ENCODE measurements around the gene EBF4. TPM values are rescaled to one million over a fixed set of nuclear protein-coding genes. Genes with fewer than 3 reads are reported as not detected.

Gene EBF4
- total RNA-seq, 1 experiment from 2014 or later = 11.4 TPM

DNA sequence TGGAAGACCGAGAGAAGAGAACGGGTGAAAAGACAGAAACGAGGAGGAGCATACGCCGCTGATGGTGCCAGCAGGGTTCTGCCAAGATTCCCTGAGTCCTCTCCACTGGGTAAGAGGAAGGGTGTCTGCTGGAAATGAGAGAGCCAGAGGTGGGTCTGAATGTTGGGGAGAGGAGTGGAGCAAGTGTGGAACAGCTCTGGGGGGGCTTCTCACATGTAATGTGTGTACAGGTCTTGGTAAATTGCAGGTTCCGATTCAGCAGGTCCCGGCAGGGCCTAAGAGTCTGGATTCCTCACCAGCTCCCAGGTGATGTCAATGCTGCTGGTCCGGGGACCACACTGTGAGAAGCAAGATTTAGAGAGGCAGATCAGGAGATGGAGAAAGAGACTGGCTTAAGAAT, 1.5 kb upstream of the EBF4 start:
- no peaks in the 10 kb centered on the region for H4K20me1 ChIP-seq (ENCODE audit: insufficient read depth)
- H3K9me2 ChIP-seq (ENCODE audit: insufficient read depth) = no peaks in the 10 kb centered on the region
- ChIA-PET RAD21 (ENCODE audit: low non-redundant PET in 1 of 2, low total read pairs in 2 of 2, uncharacterized antibody in 2 of 2, unreplicated experiment in 2 of 2) (no interaction called here), CTCF (no interaction called here), POLR2A (no interaction called here)
- TF ChIP-seq POLR2A (IDR thresholded peaks at IDR 0.05; ENCODE audit: borderline replicate concordance, extremely low read depth, insufficient read depth, insufficient read length) (no peak), EZH2phosphoT487 (IDR thresholded peaks at IDR 0.05; ENCODE audit: borderline replicate concordance) (no peak), REST (IDR thresholded peaks at IDR 0.05; ENCODE audit: low read depth) (no peak), SP1 (IDR thresholded peaks at IDR 0.05; ENCODE audit: low read depth) (no peak), FOSL1 (IDR thresholded peaks at IDR 0.05; ENCODE audit: low read depth) (no peak), ZFX (IDR thresholded peaks at IDR 0.05) (no peak), CTCF (IDR thresholded peaks at IDR 0.05 in 2 of 3, conservative IDR thresholded peaks at IDR 0.05 in 1 of 3; ENCODE audit: borderline replicate concordance in 1 of 3, insufficient read depth in 1 of 3, low read depth in 2 of 3, low read length in 2 of 3) (no peak)
- H3K9ac ChIP-seq (ENCODE audit: low read length) = no peak overlapping the region
- BruUV-seq (replicated peaks) = no TSS peak
- no peak overlapping the region for H3K27ac ChIP-seq (ENCODE audit: low read depth, low read length)
- H3K9me3 ChIP-seq (ENCODE audit: control insufficient read depth in 1 of 2, insufficient read depth in 1 of 2, low read depth in 1 of 2, low read length in 2 of 2) = no peaks in the 10 kb centered on the region
- H3K4me1 ChIP-seq (ENCODE audit: control insufficient read depth in 1 of 2, insufficient read depth in 2 of 2, low read length in 2 of 2) = peaks cover 6 to 20% of the 10 kb centered on the region in 2 experiments; a peak in 3 of 4 replicates
- ATAC-seq = no peak
- no peaks in the 10 kb centered on the region for H3K27me3 ChIP-seq (ENCODE audit: insufficient read depth, low read length)
- no peak for DNase-seq (ENCODE audit: low read depth, low spot score)
- H3K4me2 ChIP-seq (ENCODE audit: low read length) = no peak overlapping the region
- no peaks in the 10 kb centered on the region for H3K79me2 ChIP-seq (ENCODE audit: insufficient read depth, low read length)
- intact Hi-C loops (cut with micrococcal nuclease) = no loop called here
- no peak overlapping the region for H3K4me3 ChIP-seq (replicated peaks in 1 of 2; ENCODE audit: low read depth in 1 of 2, low read length in 2 of 2)
- H2AFZ ChIP-seq (ENCODE audit: low read depth, low read length, poor library complexity, severe bottlenecking) = no peak overlapping the region
- no peaks in the 10 kb centered on the region for H3K36me3 ChIP-seq (ENCODE audit: control insufficient read depth in 1 of 2, insufficient read depth in 2 of 2, low read length in 2 of 2)
